Measurements from ENCODE around the gene CAPN7.

GRCh38 chr3:15161133-15161532, 44.9 kb upstream of the CAPN7 start:
- TF ChIP-seq CTCF (IDR thresholded peaks at IDR 0.05): no peak
- TF ChIP-seq POLR2A (IDR thresholded peaks at IDR 0.05): no peak
